Kidney epithelial cell (primary cell): ENCODE data around the gene LRRC56. TPM values are rescaled to one million over a fixed set of nuclear protein-coding genes. Genes with fewer than 3 reads are reported as not detected.
"Not testable (repeated sequence)": the region's sequence is repeated elsewhere in the genome, so short reads cannot be mapped to it uniquely, and the experiment has no call there.

ENCODE experiments used
- DNase-seq: peaks from one replicate; pipeline ENCODE4 v3.0.0-alpha.2; 2010; ENCODE audit warnings: low read depth
- H3K27me3 ChIP-seq: 2 replicates; pipeline ENCODE4 v1.6.0; 2011; ENCODE audit warnings: low read length; ENCODE audit not compliant: control insufficient read depth, insufficient read depth
- H3K36me3 ChIP-seq: 2 replicates; pipeline ENCODE4 v1.5.1; 2011; ENCODE audit warnings: low read length; ENCODE audit not compliant: control insufficient read depth, insufficient read depth
- H3K4me3 ChIP-seq: 2 replicates; pipeline ENCODE4 v1.5.1; 2011; ENCODE audit warnings: low read depth, mild to moderate bottlenecking, control low read depth, low read length
- CTCF ChIP-seq: IDR thresholded peaks from 2 replicates; pipeline ENCODE4 v1.5.1; 2011; ENCODE audit warnings: mild to moderate bottlenecking, moderate library complexity, low read length, control low read depth, inconsistent platforms; ENCODE audit not compliant: insufficient read depth, poor library complexity, severe bottlenecking
- total RNA-seq: library from RNA; depleted of rRNA; stranded (reverse); fragments of >200 nt; gene quantifications from 2 replicates; pipeline ENCODE4 v1.2.3, GENCODE V29; 2015

LRRC56 gene
- total RNA-seq, 1 donor from 2014 or later, result 1.6 TPM

DNA sequence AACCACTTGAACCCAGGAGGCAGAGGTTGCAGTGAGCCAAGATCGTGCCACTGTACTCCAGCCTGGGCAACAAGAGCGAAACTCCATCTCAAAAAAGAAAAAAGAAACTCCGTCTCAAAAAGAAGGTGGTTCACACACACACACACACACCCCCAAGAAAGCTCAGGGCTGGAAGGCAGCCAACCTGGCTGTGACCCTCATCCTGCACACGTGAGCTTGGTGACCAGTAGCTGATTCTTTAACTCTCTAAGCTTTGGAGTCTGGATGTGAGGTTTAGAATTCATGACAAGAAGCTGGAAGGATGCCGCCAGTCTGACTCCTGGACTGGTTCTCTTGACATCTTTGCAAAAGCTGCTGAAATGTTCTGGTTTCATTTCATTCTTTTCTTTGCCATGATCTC is 28.4 kb upstream of the LRRC56 start:
- no peak for DNase-seq
- H3K4me3 ChIP-seq, result no peak overlapping the region
- H3K36me3 ChIP-seq, result no peaks in the 10 kb centered on the region
- no peak for TF ChIP-seq CTCF
- H3K27me3 ChIP-seq, result no peaks in the 10 kb centered on the region

DNA sequence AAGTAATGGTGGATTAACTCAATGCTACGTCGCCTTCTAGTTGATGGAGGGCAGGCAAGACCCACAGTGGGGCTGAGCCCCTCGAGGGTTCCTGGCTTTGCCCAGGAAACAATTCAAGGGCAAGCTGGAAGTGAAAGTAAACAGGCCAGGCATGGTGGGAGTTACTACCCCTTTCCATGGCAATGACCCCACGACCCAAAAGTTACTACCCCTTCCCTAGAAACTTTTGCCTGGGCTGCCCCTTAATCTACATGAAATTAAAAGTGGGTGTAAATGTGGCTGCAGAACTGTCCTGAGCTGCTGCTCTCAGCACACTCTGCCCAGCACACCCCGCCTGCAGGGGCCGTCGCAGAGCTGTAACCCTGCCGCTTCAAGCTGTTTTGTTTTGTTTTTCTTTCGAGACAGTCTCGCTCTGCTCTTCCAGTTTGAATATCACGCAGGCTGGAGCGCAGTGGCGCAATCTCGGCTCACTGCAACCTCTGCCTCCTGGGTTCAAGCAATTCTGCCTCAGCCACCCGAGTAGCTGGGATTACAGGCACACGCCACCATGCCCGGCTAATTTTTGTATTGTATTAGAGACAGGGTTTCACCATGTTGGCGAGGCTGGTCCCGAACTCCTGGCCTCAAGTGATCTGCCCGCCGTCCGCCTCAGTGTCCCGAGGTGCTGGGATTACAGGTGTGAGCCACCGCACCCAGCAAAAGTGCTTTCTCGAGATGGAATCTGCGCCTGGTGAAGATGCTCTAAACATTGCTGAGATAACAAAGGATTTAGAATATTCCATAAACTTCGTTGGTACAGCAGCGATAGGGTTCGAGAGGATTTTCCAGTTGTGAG is 24.3 kb upstream of the LRRC56 start:
- no peak for DNase-seq
- Histone ChIP-seq H3K27me3 (no peaks in the 10 kb centered on the region), H3K36me3 (no peaks in the 10 kb centered on the region), H3K4me3 (no peak overlapping the region)
- TF ChIP-seq CTCF, result no peak

- Histone ChIP-seq H3K27me3 (no peaks in the 10 kb centered on the region), H3K36me3 (no peaks in the 10 kb centered on the region), H3K4me3 (no peak overlapping the region)
- no peak for TF ChIP-seq CTCF
- DNase-seq, result no peak
Observed at GRCh38 chr11:514606-515005, 22.7 kb upstream of the LRRC56 start.

- no peaks in the 10 kb centered on the region for H3K36me3 ChIP-seq
- TF ChIP-seq CTCF, result no peak
- DNase-seq, result no peak
- H3K4me3 ChIP-seq, result no peak overlapping the region
- no peaks in the 10 kb centered on the region for H3K27me3 ChIP-seq
Observed at GRCh38 chr11:515131-515530, 22.2 kb upstream of the LRRC56 start.

DNA sequence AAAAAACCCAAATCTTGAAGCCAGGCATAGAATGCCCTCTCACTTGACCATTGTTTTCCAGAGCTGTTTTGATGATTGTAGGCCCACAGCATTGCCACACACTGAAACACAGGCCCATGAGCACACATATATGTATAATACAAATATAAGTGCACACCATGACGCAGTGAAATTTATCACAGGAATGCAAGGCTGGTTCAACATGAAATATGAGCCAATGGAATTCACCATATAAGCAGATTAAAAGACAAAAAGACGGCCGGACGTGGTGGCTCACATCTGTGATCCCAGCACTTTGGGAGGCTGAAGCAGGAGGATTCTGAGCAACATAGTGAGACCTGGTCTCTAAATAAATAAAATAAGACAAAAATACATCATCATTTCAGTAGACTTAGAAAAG is 20.9 kb upstream of the LRRC56 start:
- Histone ChIP-seq H3K4me3 (no peak overlapping the region), H3K27me3 (no peaks in the 10 kb centered on the region), H3K36me3 (no peaks in the 10 kb centered on the region)
- TF ChIP-seq CTCF, result no peak
- DNase-seq, result no peak

DNA sequence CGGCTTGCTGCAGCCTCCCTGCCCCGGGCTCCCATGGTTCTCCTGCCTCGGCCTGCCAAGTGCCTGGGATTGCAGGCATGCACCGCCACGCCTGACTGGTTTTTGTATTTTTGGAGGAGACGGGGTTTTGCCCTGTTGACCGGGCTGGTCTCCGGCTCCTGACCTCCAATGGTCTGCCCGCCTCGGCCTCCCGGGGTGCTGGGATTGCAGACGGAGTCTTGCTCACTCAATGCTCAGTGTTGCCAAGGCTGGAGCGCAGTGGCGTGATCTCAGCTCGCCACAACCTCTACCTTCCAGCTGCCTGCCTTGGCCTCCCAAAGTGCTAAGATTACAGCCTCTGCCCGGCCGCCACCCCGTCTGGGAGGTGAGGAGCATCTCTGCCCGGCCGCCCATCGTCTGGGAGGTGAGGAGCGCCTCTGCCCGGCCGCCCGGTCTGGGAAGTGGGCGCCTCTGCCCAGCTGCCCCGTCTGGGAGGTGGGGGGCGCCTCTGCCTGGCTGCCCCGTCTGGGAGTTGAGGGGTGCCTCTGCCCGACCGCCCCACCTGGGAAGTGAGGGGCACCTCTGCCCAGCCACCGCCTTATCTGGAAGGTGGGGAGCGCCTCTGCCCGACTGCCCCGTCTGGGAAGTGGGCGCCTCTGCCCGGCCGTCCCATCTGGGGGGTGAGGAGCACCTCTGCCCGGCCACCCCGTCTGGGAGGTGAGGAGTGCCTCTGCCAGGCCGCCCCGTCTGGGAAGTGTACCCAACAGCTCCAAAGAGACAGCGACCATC is 20.2 kb upstream of the LRRC56 start:
- H3K4me3 ChIP-seq, DNase-seq, H3K36me3 ChIP-seq, H3K27me3 ChIP-seq: not testable (repeated sequence)
